Breast epithelium (tissue), 3 donors: ENCODE results near the gene GORASP2.

Source experiments
- POLR2A ChIP-seq: fragments of 450-650 bp; IDR thresholded peaks from one replicate; pipeline ENCODE4 v1.6.1; 2016; ENCODE audit warnings: antibody characterized with exemption, mild to moderate bottlenecking, moderate library complexity
- POLR2AphosphoS5 ChIP-seq, 3 donors: sonication (generic); formaldehyde crosslinking; IDR thresholded peaks; one replicate each; pipeline ENCODE4 v1.6.1; 2017; ENCODE audit warnings: antibody characterized with exemption in 3 of 3
- TF ChIP-seq, protein P1 (sequence below), 3 donors: fragments of 450-650 bp; IDR thresholded peaks; one replicate each; pipeline ENCODE4 v1.5.1; 2016 to 2017; ENCODE audit warnings: antibody characterized with exemption in 3 of 3, mild to moderate bottlenecking in 3 of 3, moderate library complexity in 3 of 3

DNA sequence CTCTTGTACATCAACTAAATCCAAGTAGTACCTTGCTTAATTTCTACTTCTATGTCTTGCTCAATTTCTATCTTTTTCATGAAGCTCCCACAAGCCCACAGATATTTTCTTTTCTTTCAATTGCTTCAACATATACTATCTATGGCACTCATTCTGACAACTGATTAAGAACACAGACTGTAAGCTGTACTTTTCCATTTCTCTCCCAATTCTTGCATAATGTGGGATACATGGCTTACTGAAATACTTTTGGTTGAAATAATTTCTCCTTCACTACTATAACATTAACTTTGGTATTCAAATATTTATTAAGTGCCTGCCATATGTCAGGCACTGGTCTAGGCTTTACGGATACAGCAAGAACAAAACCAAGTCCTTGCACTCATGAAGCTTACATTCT, 84.8 kb downstream of the GORASP2 start:
- TF ChIP-seq POLR2AphosphoS5 (IDR thresholded peaks at IDR 0.05): no peak
- TF ChIP-seq, protein P1, sequence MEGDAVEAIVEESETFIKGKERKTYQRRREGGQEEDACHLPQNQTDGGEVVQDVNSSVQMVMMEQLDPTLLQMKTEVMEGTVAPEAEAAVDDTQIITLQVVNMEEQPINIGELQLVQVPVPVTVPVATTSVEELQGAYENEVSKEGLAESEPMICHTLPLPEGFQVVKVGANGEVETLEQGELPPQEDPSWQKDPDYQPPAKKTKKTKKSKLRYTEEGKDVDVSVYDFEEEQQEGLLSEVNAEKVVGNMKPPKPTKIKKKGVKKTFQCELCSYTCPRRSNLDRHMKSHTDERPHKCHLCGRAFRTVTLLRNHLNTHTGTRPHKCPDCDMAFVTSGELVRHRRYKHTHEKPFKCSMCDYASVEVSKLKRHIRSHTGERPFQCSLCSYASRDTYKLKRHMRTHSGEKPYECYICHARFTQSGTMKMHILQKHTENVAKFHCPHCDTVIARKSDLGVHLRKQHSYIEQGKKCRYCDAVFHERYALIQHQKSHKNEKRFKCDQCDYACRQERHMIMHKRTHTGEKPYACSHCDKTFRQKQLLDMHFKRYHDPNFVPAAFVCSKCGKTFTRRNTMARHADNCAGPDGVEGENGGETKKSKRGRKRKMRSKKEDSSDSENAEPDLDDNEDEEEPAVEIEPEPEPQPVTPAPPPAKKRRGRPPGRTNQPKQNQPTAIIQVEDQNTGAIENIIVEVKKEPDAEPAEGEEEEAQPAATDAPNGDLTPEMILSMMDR (IDR thresholded peaks at IDR 0.05): no peak
- TF ChIP-seq POLR2A: no peak
